GM13976 (cell line): ENCODE data around the gene C14orf119.

ENCODE experiments used
- DNase-seq: peaks from one replicate; pipeline ENCODE4 v3.0.0; 2012; ENCODE audit warnings: low spot score
- in situ Hi-C: fragments of 300-500 bp; cut with MboI; formaldehyde crosslinking; loops from one replicate; pipeline ENCODE4 v1.12.0; 2022; ENCODE audit warnings: low sequenced_read_pairs, mixed read lengths, inconsistent platforms; ENCODE audit not compliant: unreplicated experiment
- TF ChIP-seq, protein P1 (sequence below): IDR thresholded peaks from 2 replicates; pipeline ENCODE4 v1.5.1; 2012; ENCODE audit warnings: borderline replicate concordance, mild to moderate bottlenecking; ENCODE audit not compliant: insufficient read depth; ENCODE audit errors: extremely low read depth, missing control alignments, control extremely low read depth

Gene C14orf119

DNA sequence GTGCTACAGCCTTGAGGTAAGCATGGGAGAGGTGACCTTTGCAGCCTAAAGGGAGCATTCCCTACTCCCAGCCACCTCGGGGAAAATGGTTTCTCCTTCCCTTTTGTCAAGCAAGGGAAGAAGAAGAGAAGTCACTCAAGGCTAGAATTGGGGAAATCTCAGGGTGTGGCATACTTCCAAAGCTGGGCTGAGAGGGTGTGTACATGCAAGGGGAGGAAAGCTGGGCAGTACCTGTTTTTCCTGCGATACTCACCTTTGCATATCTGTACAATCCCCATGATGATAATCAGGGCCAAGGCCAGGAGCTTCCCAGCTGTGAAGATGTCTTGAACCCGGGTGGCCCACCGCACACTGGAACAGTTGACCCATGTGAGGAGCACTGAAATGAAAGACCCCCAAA is 47.5 kb downstream of the C14orf119 start:
- TF ChIP-seq, protein P1, sequence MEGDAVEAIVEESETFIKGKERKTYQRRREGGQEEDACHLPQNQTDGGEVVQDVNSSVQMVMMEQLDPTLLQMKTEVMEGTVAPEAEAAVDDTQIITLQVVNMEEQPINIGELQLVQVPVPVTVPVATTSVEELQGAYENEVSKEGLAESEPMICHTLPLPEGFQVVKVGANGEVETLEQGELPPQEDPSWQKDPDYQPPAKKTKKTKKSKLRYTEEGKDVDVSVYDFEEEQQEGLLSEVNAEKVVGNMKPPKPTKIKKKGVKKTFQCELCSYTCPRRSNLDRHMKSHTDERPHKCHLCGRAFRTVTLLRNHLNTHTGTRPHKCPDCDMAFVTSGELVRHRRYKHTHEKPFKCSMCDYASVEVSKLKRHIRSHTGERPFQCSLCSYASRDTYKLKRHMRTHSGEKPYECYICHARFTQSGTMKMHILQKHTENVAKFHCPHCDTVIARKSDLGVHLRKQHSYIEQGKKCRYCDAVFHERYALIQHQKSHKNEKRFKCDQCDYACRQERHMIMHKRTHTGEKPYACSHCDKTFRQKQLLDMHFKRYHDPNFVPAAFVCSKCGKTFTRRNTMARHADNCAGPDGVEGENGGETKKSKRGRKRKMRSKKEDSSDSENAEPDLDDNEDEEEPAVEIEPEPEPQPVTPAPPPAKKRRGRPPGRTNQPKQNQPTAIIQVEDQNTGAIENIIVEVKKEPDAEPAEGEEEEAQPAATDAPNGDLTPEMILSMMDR, result no peak
- DNase-seq, result no peak
- in situ Hi-C loops, result no loop called here

DNA sequence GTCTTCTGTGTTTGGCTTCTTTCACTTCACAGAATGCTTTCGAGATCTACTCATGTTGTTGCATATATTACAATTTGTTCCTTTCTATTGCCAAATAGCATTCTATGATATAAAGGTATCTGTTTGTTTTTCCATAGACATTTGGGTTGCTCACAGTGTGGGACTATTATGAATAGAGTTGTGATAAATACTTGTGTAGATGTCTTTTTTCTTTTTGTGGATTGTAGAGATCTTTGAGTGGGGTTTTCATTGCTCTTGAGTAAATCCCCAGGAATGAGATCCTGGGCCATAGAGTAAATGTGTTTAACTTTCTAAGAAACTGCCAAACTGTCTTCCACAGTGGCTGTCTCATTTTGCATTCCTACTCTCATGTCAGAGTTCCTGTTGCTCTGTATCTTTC is 48.6 kb downstream of the C14orf119 start:
- TF ChIP-seq, protein P1, result no peak
- DNase-seq, result no peak
- in situ Hi-C loops, result no loop called here

DNA sequence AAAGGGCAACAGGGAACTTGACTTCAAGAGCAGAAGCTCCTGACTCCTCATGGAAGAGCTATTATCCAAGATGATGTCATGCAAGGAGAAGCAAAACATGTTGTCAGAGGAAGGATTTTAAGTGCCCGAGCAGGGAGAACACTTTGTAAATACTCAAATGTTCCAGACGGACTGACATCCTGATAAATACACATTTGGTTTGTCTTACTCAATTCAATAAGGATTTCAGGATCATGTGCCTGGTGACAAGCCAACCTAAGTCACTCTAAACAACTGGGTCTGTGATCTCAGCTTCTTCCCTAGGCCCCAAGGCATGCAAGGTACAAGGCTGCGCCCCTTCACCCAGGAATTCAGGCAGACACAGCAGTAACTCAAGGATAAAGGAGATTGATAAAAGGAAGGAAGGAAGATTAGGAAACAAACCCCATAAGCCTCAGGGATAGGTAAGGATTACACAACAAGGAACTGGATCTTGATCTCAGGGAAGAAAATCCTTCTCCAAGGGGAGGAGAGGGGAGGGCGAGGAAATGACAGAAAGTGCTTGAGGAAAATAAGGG is 50.6 kb downstream of the C14orf119 start:
- no peak for DNase-seq
- TF ChIP-seq, protein P1, result no peak
- in situ Hi-C loops, result no loop called here

DNA sequence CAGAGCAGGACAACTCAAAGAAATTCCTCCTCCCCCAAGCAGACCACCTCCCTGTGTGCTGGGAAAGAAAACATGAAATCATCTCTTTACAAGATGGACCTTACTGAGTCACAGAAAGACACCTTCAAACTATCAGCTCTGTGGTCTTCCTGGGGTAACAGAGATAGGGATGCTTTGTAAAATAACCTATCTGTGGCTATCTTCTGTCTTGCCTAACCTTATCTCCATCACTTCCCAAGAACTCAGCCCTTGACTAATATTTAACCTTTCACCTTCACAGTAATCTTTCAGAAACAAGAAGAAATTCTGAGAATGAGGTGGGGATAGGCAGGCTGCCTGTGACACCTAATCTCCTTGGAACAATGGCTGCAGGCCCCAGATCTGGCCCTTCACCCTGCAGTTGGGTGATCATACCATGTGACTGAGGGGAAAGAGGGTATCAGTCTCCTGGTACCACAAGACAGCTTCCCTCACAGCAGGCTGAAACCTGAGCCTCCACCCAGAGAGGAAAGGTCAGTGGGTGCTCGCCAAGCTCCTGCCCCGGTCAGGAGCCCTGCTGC is 51.1 kb downstream of the C14orf119 start:
- in situ Hi-C loops, result no loop called here
- no peak for DNase-seq
- TF ChIP-seq, protein P1, result no peak

DNA sequence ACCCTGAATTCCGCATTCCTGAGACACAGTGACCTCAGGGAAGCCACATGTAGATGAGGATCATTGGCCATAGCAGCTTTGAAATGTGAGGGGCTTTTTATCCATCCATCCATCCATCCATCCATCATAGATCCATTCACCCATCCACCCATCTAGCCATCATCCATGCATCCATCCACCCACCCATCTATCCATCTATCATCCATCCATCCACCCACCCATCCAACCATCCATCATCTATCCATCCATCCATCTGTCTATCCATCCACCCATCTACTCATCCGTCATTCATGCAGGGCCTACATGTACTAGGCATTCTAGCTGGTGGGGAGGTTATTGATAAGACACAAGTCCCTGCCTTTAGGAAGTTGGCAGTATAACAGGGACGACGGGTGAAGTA is 51.7 kb downstream of the C14orf119 start:
- DNase-seq, result no peak
- TF ChIP-seq, protein P1, result no peak
- in situ Hi-C loops, result no loop called here

DNA sequence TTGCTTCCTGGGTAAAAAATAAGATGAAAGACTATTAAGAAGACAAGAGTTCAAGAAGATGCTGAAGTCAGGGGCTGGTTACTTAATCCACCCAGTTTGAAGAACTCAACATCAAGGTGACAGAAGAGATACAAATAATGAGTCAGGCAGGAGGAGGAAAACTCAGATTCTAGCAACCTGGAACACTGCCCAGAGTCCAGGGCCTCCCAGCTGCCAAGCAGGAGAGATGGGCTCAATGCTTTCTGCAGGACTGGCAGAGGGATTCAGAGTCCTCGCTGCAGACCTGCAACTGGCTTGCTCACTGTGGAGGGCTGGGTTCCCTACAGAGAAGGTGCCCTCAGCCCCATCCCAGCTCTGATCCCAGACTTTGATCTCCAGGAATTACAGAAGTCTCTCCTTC is 52.4 kb downstream of the C14orf119 start:
- DNase-seq, result no peak
- TF ChIP-seq, protein P1, result no peak
- in situ Hi-C loops, result no loop called here
